Glutamatergic neuron (in vitro differentiated cells): ENCODE measurements around the gene IL4I1. TPM values are rescaled to one million over a fixed set of nuclear protein-coding genes. Genes with fewer than 3 reads are reported as not detected.
A peak's percentile ranks its signal among the peaks of the same experiment; 100 is the strongest.

ENCODE experiments used
- DNase-seq: peaks from one replicate; pipeline ENCODE4 v3.0.0; 2022
- H3K27ac Mint-ChIP-seq: one replicate; pipeline ENCODE4 v1.8.0; 2020; ENCODE audit warnings: mild to moderate bottlenecking, mixed read lengths, inconsistent platforms; ENCODE audit not compliant: unreplicated experiment
- H3K27me3 Mint-ChIP-seq: one replicate; pipeline ENCODE4 v1.8.0; 2020; ENCODE audit warnings: mild to moderate bottlenecking, moderate library complexity, mixed read lengths, inconsistent platforms; ENCODE audit not compliant: unreplicated experiment
- H3K36me3 Mint-ChIP-seq: one replicate; pipeline ENCODE4 v1.8.0; 2020; ENCODE audit warnings: mild to moderate bottlenecking, mixed read lengths, inconsistent platforms; ENCODE audit not compliant: unreplicated experiment
- H3K4me1 Mint-ChIP-seq: one replicate; pipeline ENCODE4 v1.8.0; 2020; ENCODE audit warnings: mild to moderate bottlenecking, low read depth, mixed read lengths, inconsistent platforms; ENCODE audit not compliant: unreplicated experiment
- H3K4me3 Mint-ChIP-seq: one replicate; pipeline ENCODE4 v1.8.0; 2020; ENCODE audit warnings: mild to moderate bottlenecking, mixed read lengths, inconsistent platforms; ENCODE audit not compliant: unreplicated experiment
- H3K9me3 Mint-ChIP-seq: one replicate; pipeline ENCODE4 v1.8.0; 2020; ENCODE audit warnings: mild to moderate bottlenecking, moderate library complexity, mixed read lengths, inconsistent platforms; ENCODE audit not compliant: unreplicated experiment
- total RNA-seq: library from RNA; stranded (reverse); fragmentation: NEBNext Ultra II Directional; extraction: Animal tissue kit (Norgen Biotek cat#: 25700); gene quantifications from one replicate; pipeline ENCODE4 v1.2.1, GENCODE V29; 2021; ENCODE audit not compliant: unreplicated experiment
- TF ChIP-seq, protein P1 (sequence below): fragments of 200-600 bp; sonication (generic); IDR thresholded peaks from one replicate; pipeline ENCODE4 v1.5.0; 2021; ENCODE audit not compliant: partially characterized antibody, unreplicated experiment

Gene IL4I1
- total RNA-seq, 1 donor from 2014 or later = 0.59 TPM

- TF ChIP-seq, protein P1, sequence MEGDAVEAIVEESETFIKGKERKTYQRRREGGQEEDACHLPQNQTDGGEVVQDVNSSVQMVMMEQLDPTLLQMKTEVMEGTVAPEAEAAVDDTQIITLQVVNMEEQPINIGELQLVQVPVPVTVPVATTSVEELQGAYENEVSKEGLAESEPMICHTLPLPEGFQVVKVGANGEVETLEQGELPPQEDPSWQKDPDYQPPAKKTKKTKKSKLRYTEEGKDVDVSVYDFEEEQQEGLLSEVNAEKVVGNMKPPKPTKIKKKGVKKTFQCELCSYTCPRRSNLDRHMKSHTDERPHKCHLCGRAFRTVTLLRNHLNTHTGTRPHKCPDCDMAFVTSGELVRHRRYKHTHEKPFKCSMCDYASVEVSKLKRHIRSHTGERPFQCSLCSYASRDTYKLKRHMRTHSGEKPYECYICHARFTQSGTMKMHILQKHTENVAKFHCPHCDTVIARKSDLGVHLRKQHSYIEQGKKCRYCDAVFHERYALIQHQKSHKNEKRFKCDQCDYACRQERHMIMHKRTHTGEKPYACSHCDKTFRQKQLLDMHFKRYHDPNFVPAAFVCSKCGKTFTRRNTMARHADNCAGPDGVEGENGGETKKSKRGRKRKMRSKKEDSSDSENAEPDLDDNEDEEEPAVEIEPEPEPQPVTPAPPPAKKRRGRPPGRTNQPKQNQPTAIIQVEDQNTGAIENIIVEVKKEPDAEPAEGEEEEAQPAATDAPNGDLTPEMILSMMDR = no peak
- H3K36me3 Mint-ChIP-seq = peaks cover 12% of the 10 kb centered on the region
- peaks cover 3% of the 10 kb centered on the region for H3K27me3 Mint-ChIP-seq
- peaks cover 3% of the 10 kb centered on the region for H3K4me1 Mint-ChIP-seq
- H3K4me3 Mint-ChIP-seq = no peak overlapping the region
- no peak for DNase-seq
- peaks cover 6% of the 10 kb centered on the region for H3K9me3 Mint-ChIP-seq
- no peak overlapping the region for H3K27ac Mint-ChIP-seq
These were observed 16.4 kb upstream of the IL4I1 start for GRCh38 chr19:49912965-49913685.

- Mint-ChIP-seq H3K9me3 (peaks cover 9% of the 10 kb centered on the region), H3K4me1 (no peaks in the 10 kb centered on the region), H3K27me3 (peaks cover 6% of the 10 kb centered on the region), H3K36me3 (peaks cover 12% of the 10 kb centered on the region), H3K27ac (peak overlapping the region; percentile 37), H3K4me3 (no peak overlapping the region)
- TF ChIP-seq, protein P1 = no peak
- DNase-seq = no peak
These were observed 14.9 kb upstream of the IL4I1 start for GRCh38 chr19:49911381-49912145.

- H3K4me3 Mint-ChIP-seq = no peak overlapping the region
- peaks cover 6% of the 10 kb centered on the region for H3K27me3 Mint-ChIP-seq
- TF ChIP-seq, protein P1 = no peak
- DNase-seq = no peak
- no peak overlapping the region for H3K27ac Mint-ChIP-seq
- no peaks in the 10 kb centered on the region for H3K4me1 Mint-ChIP-seq
- peaks cover 7% of the 10 kb centered on the region for H3K36me3 Mint-ChIP-seq
- peaks cover 9% of the 10 kb centered on the region for H3K9me3 Mint-ChIP-seq
These were observed 13.5 kb upstream of the IL4I1 start for GRCh38 chr19:49910179-49910578.

- no peak overlapping the region for H3K27ac Mint-ChIP-seq
- TF ChIP-seq, protein P1 = no peak
- H3K36me3 Mint-ChIP-seq = peaks cover 3% of the 10 kb centered on the region
These were observed 12.1 kb upstream of the IL4I1 start for GRCh38 chr19:49908480-49909420.

More at GRCh38 chr19:49908480-49909420, 12.1 kb upstream of the IL4I1 start:
- no peaks in the 10 kb centered on the region for H3K4me1 Mint-ChIP-seq
- DNase-seq = no peak
- peaks cover 6% of the 10 kb centered on the region for H3K27me3 Mint-ChIP-seq
- peaks cover 7% of the 10 kb centered on the region for H3K9me3 Mint-ChIP-seq
- H3K4me3 Mint-ChIP-seq = no peak overlapping the region
